AG10803 (cell line): ENCODE results near the gene RECK.

Experiments
- DNase-seq: peaks from one replicate; pipeline ENCODE4 v3.0.0; 2010; ENCODE audit warnings: low read depth
- H3K4me3 ChIP-seq: 2 replicates; pipeline ENCODE4 v1.5.1; 2011; ENCODE audit warnings: mild to moderate bottlenecking, low read length, control low read depth
- CTCF ChIP-seq: conservative IDR thresholded peaks from 2 replicates; pipeline ENCODE4 v1.5.1; 2011; ENCODE audit warnings: mild to moderate bottlenecking, low read length, control low read depth, inconsistent platforms

RECK gene

GRCh38 chr9:36116593-36116992, 79.9 kb downstream of the RECK start:
- TF ChIP-seq CTCF = no peak

GRCh38 chr9:36118201-36118600, 81.5 kb downstream of the RECK start:
- DNase-seq = no peak
- no peak for TF ChIP-seq CTCF
- H3K4me3 ChIP-seq = no peak overlapping the region

More at GRCh38 chr9:36116593-36116992, 79.9 kb downstream of the RECK start:
- no peak for DNase-seq
- no peak overlapping the region for H3K4me3 ChIP-seq

DNA sequence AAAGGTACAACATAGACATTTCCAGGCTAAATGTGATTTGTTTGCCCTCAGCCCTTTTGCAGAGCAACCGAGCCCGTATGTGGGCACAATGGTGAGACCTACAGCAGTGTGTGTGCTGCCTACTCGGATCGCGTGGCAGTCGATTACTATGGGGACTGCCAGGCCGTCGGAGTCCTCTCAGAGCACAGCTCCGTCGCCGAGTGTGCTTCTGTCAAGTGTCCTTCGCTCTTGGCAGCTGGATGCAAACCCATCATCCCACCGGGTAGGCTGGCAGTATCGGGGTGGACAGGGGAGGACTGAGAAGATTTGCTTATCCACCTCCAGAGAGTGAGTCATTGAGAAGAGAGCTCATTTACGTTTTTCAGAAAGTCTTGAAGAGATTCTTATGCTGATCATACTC, 82.0 kb downstream of the RECK start:
- no peak for TF ChIP-seq CTCF
- no peak for DNase-seq
- no peak overlapping the region for H3K4me3 ChIP-seq

DNA sequence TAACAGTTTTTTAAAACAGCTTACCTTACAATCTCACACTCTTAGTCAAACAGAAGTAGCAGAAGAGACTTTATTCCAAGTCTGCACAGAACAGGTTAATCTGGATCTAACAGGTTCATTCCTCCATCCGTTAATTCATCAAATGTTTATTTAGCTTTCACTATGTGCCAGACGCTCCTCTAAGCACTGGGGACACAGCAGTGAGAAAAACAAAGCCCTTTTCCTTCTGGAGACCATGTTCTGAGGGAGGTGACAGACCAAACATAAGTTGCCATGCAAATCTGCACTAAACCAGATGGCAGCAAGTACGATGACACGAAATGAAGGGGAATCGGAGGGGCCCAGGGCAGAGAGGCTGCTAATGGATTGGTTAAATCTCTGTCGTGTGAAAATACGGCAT, 82.8 kb downstream of the RECK start:
- no peak for DNase-seq
- TF ChIP-seq CTCF = no peak
- no peak overlapping the region for H3K4me3 ChIP-seq

DNA sequence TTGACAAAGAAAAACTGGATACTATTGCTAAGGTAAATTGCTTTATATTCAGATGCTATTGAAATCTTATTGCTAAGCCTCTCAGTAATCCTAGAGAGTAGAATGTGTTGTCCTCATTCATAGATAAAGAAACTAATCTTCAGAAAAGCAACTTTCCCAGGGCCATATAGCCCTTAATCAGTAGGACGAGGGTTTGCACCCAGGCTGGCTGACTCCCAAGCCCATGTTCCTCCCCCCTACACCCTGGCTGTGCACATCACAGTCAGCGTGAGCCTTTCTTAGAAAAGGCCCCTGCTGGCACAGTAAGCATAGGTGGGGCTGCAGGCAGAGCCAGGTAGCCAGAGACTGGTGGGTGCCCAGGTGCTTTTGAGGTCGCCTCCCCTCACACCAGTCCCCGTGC, 84.0 kb downstream of the RECK start:
- no peak overlapping the region for H3K4me3 ChIP-seq
- TF ChIP-seq CTCF = no peak
- no peak for DNase-seq

DNA sequence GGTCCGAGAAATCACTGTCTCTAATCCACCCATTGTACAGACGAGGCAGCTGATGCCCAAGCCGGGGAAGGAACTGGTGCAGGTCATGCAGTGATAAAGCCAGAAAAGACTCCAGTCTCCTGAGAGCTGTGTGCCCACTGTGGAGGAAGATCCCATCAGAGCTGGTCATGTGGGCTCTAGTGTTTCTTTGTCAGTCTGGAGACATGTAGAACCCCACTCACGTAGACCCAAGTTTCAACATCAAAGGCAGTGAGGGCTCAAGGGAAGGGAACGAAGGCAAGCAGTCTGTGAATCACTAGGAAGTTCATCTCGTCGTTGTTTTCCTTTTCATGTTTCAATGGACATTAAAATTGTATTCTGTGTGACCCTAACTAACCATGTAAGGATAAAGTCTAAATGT, 85.3 kb downstream of the RECK start:
- H3K4me3 ChIP-seq = no peak overlapping the region
- DNase-seq = no peak
- no peak for TF ChIP-seq CTCF

GRCh38 chr9:36123515-36123914, 86.8 kb downstream of the RECK start:
- no peak overlapping the region for H3K4me3 ChIP-seq
- DNase-seq = no peak
- TF ChIP-seq CTCF = no peak
